ENCODE results near the gene IFI30.

GRCh38 chr19:18137242-18137641 lies 36.4 kb upstream of the IFI30 start:
- TF ChIP-seq CTCF (conservative IDR thresholded peaks at IDR 0.05; ENCODE audit: low read depth, low read length), result no peak
- TF ChIP-seq EZH2 (IDR thresholded peaks at IDR 0.05; ENCODE audit: borderline replicate concordance, low read depth, low read length, poor library complexity, severe bottlenecking), result no peak
